Left ventricle myocardium superior (tissue), 1 donor: ENCODE data around the gene IL25. TPM values are rescaled to one million over a fixed set of nuclear protein-coding genes. Genes with fewer than 3 reads are reported as not detected.

Source experiments
- ATAC-seq: fragments of 200-7000 bp; cut with Tn5 transposase; one replicate; pipeline ENCODE4 v1.9.1; 2020; ENCODE audit warnings: mild to moderate bottlenecking, moderate library complexity
- DNase-seq: peaks from one replicate; pipeline ENCODE4 v3.0.0-alpha.2; 2020
- intact Hi-C: fragments of 100-400 bp; cut with micrococcal nuclease; formaldehyde crosslinking; loops from one replicate; pipeline ENCODE4 v1.11.0; 2022
- total RNA-seq: library from RNA; stranded (reverse); fragmentation: NEBNext Ultra II Directional; extraction: Animal tissue kit (Norgen Biotek cat#: 25700); gene quantifications from one replicate; pipeline ENCODE4 v1.2.1, GENCODE V29; 2021
- donor health status: DM: no; HTN: yes; CAD: no; lungs with severe emphysema.

Gene IL25
- total RNA-seq, 1 donor from 2014 or later: not detected

- intact Hi-C loops: no loop called here
- ATAC-seq (peak; percentile 83), DNase-seq (peak; percentile 67)
Measured at GRCh38 chr14:23365732-23366425, 6.7 kb upstream of the IL25 start.

GRCh38 chr14:23366426-23366921 is 6.1 kb upstream of the IL25 start:
- ATAC-seq (peak; percentile 70), DNase-seq (peak; percentile 83)
- intact Hi-C loops: no loop called here

DNA sequence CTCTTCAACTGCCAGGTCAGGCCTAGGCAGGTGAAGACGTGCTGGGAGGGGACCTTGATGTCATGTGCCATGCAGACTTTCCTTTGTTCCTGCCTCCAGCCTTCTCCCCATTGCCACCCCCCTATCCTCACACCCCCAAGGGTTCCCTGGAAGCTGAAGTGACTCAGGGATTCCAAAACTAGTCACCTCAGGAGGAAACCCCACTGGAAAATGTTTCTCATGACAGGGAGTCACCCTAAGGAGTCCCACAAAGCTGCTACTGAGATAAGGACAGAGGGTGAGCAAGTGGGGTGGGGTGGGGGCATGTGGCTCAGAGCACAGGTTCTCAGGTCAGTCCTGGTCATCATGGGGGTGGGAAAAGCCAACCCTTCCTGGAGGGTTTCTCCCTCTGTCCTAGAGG is 2.4 kb upstream of the IL25 start:
- no peak for ATAC-seq
- no peak for DNase-seq
- intact Hi-C loops: no loop called here

DNA sequence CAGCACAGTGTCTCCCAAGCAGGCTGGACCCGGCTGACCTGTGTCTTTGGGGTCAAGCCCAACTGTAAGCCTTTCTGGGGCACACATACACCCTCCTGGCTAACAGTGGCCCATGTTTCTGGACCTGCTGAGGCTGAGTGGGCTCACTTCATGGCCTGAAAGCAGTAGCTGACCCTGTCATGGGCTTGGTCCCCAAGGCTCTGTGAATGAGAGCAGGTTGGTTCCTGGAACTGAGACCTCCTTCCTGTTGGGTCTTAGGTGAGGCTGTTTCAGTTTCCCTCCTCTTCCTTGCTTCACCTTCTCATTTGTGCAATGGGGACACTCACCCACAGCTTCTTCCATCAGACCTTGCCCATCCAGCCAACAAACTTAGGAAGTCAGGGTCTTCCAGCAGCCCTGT is 744 bp upstream of the IL25 start:
- intact Hi-C loops: no loop called here
- ATAC-seq: no peak
- no peak for DNase-seq

GRCh38 chr14:23373041-23373440 is 432 bp downstream of the IL25 start:
- intact Hi-C loops: no loop called here
- DNase-seq: no peak
- ATAC-seq: no peak

DNA sequence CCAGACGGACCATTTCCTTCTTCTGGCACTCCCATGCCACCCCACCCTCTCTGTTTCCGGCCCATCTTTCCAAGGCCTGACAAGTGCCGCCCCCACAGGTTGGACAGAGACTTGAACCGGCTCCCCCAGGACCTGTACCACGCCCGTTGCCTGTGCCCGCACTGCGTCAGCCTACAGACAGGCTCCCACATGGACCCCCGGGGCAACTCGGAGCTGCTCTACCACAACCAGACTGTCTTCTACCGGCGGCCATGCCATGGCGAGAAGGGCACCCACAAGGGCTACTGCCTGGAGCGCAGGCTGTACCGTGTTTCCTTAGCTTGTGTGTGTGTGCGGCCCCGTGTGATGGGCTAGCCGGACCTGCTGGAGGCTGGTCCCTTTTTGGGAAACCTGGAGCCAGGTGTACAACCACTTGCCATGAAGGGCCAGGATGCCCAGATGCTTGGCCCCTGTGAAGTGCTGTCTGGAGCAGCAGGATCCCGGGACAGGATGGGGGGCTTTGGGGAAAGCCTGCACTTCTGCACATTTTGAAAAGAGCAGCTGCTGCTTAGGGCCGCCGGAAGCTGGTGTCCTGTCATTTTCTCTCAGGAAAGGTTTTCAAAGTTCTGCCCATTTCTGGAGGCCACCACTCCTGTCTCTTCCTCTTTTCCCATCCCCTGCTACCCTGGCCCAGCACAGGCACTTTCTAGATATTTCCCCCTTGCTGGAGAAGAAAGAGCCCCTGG is 3.1 kb downstream of the IL25 start:
- DNase-seq (no peak), ATAC-seq (no peak)
- intact Hi-C loops: no loop called here

GRCh38 chr14:23376482-23377197 is 4.0 kb downstream of the IL25 start, which contains the start of gene CMTM5:
Gene CMTM5 (plus strand): TSS chr14:23377046. CDS start chr14:23377252, 206 bp downstream.
- ATAC-seq (peak; percentile 21), DNase-seq (peak; percentile 63)
- intact Hi-C loops: no loop called here

DNA sequence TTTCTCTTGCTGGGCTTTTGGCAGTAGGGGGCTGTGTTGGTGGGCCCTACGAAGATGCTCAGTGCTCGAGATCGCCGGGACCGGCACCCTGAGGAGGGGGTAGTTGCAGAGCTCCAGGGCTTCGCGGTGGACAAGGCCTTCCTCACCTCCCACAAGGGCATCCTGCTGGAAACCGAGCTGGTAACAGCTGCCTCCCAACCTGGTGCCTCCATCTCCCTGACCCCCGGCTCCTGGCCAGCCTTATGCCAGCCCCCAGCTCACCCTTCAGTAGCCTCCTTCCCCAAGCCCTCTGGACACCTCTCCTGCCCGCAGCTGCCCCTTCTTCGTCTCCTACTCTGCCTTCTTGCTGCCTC is 4.6 kb downstream of the IL25 start:
- intact Hi-C loops: no loop called here
- DNase-seq (no peak), ATAC-seq (no peak)

DNA sequence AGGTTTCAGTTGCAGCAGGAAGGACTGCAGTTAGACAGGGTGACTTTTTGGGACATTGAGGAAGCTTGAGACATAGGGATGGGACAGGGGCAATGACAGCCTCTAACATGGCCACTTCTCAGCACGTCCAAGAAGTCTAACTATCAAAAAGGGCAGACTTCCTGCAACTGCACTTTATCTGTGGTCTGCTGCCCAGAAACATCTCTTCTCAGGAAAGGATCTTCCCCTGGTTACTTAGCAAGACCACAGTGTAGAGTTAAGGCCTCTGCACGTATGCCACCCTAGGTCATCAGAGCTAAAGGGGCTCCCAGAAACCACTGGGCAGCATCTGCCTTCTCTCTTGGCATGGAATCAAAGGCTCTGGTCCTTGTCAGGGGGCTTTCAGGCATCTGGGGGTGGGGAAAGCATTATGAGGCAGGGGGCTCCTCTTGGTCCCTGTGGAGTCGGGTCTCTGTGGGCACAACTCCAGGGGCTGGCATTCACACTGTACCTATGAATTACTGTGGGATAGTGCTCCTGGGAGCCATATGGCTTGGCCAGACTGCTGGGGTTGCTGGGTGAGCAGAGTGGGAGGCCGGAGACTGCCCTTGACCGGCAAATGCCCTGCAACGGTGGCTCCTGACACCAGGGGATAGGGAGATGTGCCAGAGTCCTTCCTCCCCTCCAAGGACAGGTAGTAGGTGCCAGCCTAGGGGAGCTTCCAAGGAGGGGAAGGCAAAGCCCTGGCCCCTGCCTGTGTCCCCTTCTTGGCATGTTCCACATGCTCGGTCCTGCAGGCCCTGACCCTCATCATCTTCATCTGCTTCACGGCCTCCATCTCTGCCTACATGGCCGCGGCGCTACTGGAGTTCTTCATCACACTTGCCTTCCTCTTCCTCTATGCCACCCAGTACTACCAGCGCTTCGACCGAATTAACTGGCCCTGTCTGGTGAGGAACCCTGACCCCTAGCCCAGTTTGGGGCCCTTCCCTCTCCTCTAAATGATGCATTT is 5.3 kb downstream of the IL25 start:
- no peak for DNase-seq
- no peak for ATAC-seq
- intact Hi-C loops: no loop called here

GRCh38 chr14:23378612-23379220 is 6.1 kb downstream of the IL25 start:
- ATAC-seq: peak; percentile 7
- intact Hi-C loops: no loop called here
- DNase-seq: peak; percentile 62

DNA sequence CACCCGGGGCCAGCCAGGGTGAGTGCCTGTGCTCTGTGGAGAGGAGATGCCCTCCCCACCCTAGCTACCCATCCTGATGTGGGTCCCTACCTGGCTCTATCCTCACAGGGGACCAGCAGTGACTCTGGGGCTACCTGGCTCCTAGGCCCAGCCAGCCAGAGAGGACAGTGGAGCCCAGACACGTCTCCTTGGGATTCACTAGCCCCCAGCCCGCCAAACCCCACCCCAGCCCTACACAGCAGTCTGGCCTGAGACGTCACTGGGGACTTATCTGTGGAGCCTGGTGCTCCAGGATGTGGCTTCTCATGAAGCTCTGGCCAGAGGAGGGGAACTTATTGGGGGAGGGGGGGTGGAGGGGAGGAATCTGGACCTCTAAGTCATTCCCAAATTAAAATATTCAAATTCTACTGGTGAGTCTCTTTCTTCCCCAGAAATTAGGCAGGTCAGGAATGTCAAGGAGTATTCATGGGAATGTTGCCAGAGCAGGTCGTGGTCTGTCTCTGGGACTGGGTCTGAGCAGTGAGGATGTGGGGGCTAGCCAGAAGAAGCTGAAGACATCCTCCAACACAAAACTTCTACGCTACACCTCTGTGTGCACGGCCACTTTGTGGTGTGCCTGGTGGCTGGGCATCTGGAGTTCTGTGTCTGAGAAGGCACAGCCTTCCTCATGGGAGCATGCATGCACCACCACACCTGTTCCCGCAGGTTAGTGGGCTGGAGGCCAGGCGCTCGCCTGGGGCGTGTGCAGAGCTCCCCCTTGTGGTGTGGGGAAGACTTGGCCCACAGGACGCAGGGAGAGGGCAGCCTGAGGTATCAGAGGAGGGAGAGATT is 7.0 kb downstream of the IL25 start:
- intact Hi-C loops: no loop called here
- DNase-seq (peak; percentile 84), ATAC-seq (peak; percentile 52)

DNA sequence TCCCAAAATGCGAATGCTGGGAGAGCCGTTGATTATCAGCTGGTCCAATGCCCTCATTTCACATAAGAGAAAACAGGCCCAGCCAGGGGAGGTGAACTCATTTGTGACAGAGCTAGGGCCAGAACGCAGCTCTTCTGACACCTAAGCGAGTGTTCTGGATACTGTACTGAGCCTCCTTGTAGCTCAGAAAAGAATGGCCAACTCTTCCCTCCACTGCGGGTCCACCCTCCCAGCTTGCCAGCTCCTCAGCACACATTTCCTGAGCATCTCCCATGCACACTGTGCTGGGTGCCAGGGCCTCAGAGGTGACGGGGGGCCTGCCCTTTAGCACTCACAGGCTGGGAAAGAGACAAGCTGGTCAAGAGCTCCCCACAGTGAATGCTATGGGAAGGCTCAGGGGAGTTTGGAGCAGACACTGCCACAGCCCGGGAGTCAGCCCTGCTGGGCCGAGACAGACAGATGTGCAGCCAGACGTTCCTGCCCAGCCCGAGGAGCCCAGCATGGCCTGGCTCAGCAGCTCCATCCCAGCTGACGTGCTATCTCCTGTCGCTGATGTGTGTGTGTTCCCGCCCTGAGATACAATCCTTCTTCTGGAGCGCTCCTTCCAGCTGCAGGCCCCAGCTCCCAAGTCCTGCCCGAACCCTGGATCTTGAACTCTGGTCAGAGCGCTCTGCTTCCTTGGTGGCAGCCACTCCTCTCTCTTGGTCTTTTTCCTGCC is 7.7 kb downstream of the IL25 start:
- intact Hi-C loops: no loop called here
- ATAC-seq (peak; percentile 13), DNase-seq (no peak)

DNA sequence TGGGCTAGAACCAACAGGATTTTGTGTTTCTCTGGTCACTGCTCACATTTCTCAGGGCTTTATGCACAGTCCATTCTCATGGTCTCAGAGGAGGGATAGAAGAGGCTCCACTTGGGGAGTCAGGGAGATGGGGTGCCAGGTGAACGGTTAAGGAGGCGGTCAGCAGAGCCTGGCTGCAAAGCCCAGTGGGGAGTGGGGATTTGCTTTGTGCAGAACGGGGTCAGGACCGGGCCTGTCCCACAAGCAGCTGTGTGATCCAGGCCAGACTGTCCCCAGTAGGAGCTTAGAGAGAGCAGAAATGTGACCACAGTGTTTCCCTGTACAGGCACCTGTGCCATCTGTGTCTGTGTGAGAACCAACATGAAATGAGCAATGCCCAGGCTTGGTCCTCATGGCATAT is 8.4 kb downstream of the IL25 start:
- intact Hi-C loops: no loop called here
- no peak for ATAC-seq
- no peak for DNase-seq

DNA sequence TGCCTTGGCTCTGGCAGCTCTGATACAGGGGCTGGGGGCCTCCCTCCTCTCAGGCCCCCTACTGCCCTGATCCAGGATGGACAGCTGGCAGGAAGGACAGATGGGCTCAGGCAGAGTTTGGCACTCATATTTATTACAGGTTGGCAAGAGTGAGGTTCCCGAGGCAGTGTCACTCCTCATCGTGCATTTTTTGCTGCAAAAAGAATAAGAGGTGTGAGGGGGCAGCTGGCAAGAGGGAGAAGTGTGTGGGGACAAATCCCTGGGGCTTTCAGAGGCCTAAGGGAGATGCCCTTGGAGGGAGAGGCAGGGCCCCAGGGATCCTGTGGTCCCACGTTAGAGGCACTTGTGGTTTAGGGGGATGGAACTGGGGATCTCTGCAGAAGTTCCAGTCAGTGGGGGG is 9.3 kb downstream of the IL25 start:
- DNase-seq: no peak
- ATAC-seq: no peak
- intact Hi-C loops: no loop called here

DNA sequence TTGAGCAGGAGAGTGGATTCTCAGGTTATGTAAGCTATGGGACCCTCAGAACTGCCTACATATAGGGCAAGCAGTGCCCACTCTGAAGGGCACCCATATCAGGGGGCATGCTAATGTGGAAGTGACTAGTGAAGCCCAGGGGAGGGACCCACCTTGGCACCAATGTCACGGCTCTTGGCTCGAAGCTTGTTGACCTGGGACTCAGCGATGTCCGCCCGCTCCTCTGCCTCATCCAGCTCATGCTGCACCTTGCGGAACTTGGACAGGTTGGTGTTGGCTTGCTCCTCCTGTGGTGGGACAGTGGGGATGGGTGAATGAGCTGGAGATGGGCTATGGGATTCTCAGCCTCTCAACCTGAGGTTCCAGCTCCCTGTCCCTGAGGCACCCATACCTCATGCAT is 9.7 kb downstream of the IL25 start:
- intact Hi-C loops: no loop called here
- ATAC-seq (no peak), DNase-seq (no peak)

DNA sequence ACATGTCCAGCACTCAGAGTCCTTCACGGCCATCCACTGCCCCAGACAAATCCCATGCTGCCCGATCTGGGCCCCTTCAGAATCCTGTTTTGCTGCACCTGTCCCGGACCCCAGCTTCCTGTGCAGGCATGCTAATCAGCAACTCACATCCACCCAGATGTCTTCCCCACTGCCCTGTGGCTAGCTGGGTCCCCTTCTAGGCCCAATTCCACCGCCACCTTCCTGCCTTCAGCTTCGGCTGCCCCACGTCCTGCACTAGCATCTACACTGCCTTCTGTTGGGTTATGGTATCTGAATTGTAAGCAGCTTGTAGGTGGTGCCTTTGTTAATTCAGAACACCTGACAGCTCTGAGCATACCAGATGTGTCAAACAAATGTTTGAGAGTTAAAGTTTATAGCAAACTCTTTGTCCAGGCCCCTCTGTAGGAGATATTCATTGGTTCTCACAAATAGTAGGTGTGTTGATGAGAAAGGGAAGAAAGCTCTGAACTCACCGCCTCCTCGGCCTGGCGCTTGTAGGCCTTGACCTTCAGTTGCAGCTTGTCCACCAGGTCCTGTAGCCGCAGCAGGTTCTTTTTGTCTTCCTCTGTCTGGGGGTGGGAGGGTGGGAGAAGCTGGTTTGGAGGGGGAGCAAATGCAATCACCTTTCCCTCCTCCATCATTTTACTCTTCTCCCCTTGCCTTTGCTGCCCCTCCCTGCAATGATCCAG is 10.3 kb downstream of the IL25 start:
- ATAC-seq (no peak), DNase-seq (no peak)
- intact Hi-C loops: no loop called here
